K562 (cell line): ENCODE results near the gene DCTN5. TPM values are rescaled to one million over a fixed set of nuclear protein-coding genes. Genes with fewer than 3 reads are reported as not detected.

Source experiments
- DEAF1 ChIP-seq: fragments of 450-650 bp; formaldehyde crosslinking; IDR thresholded peaks from 2 replicates; pipeline ENCODE4 v1.4.0; 2020; ENCODE audit warnings: mild to moderate bottlenecking, moderate library complexity
- EGR1 ChIP-seq: fragments of 450-650 bp; conservative IDR thresholded peaks from 2 replicates; pipeline ENCODE4 v1.6.1; 2017; ENCODE audit warnings: mild to moderate bottlenecking
- FOXK2 ChIP-seq, 2 experiments: fragments of 450-650 bp; IDR thresholded peaks in 1 of 2; conservative IDR thresholded peaks in 1 of 2; 2 replicates each; pipeline ENCODE4 v1.6.1; 2016; ENCODE audit warnings: low read depth in 2 of 2, mild to moderate bottlenecking in 1 of 2
- GTF2E2 ChIP-seq: fragments of 200-800 bp; sonication (Bioruptor generic); IDR thresholded peaks from 2 replicates; pipeline ENCODE4 v1.6.1; 2016; ENCODE audit warnings: missing genetic modification characterization, missing compliant biosample characterization
- HDAC2 ChIP-seq: fragments of 450-650 bp; IDR thresholded peaks from 2 replicates; pipeline ENCODE4 v1.6.1; 2016; ENCODE audit warnings: mild to moderate bottlenecking
- KDM1A ChIP-seq, 2 experiments: fragments of 450-650 bp; IDR thresholded peaks; 2 replicates each; pipeline ENCODE4 v1.6.1; 2016; ENCODE audit warnings: mild to moderate bottlenecking in 2 of 2
- NFXL1 ChIP-seq: fragments of 450-650 bp; formaldehyde crosslinking; IDR thresholded peaks from 2 replicates; pipeline ENCODE4 v1.4.0; 2021; ENCODE audit warnings: mild to moderate bottlenecking
- NONO ChIP-seq, 2 experiments: fragments of 200-400 bp in 1 of 2; fragments of 450-650 bp in 1 of 2; formaldehyde crosslinking in 1 of 2; IDR thresholded peaks; 2 replicates each; pipeline ENCODE4 v1.6.1; 2017; ENCODE audit warnings: low read depth in 2 of 2, mild to moderate bottlenecking in 2 of 2, moderate library complexity in 2 of 2, low read length in 1 of 2
- NR1H2 ChIP-seq: sonication (generic); formaldehyde crosslinking; IDR thresholded peaks from 2 replicates; pipeline ENCODE4 v1.4.0; 2020; ENCODE audit warnings: mild to moderate bottlenecking, missing genetic modification reagents
- PREB ChIP-seq: sonication (generic); formaldehyde crosslinking; IDR thresholded peaks from 2 replicates; pipeline ENCODE4 v1.8.1; 2023; ENCODE audit warnings: mild to moderate bottlenecking, missing genetic modification reagents
- RBM22 ChIP-seq: fragments of 200-400 bp; formaldehyde crosslinking; IDR thresholded peaks from 2 replicates; pipeline ENCODE4 v1.6.1; 2018; ENCODE audit warnings: low read length, low read depth; ENCODE audit not compliant: poor library complexity, severe bottlenecking
- RFX5 ChIP-seq: IDR thresholded peaks from 2 replicates; pipeline ENCODE4 v1.6.1; 2011; ENCODE audit warnings: low read depth, mild to moderate bottlenecking, improper control_type of control experiment, low read length
- SMAD3 ChIP-seq: fragments of 450-650 bp; formaldehyde crosslinking; conservative IDR thresholded peaks from 2 replicates; pipeline ENCODE4 v1.4.0; 2020; ENCODE audit warnings: mild to moderate bottlenecking
- TAF9B ChIP-seq: fragments of 450-650 bp; IDR thresholded peaks from 2 replicates; pipeline ENCODE4 v1.6.1; 2018; ENCODE audit warnings: mild to moderate bottlenecking; ENCODE audit not compliant: partially characterized antibody
- ZBTB11 ChIP-seq, 3 experiments: fragments of 200-800 bp in 1 of 3; fragments of 250-450 bp in 1 of 3; fragments of 450-650 bp in 1 of 3; sonication (Bioruptor Pico) in 1 of 3; sonication (Bioruptor generic) in 1 of 3; formaldehyde crosslinking in 1 of 3; IDR thresholded peaks; 2 replicates each; pipeline versions ENCODE4 v1.6.1 to v1.8.0; 2016 to 2022; ENCODE audit warnings: mild to moderate bottlenecking in 2 of 3, missing genetic modification characterization in 2 of 3, missing compliant biosample characterization in 1 of 3, moderate library complexity in 1 of 3
- ZBTB9 ChIP-seq: fragments of 450-650 bp; formaldehyde crosslinking; IDR thresholded peaks from 2 replicates; pipeline ENCODE4 v1.4.0; 2020; ENCODE audit warnings: mild to moderate bottlenecking, moderate library complexity
- ZNF143 ChIP-seq: sonication (generic); formaldehyde crosslinking; IDR thresholded peaks from 2 replicates; pipeline ENCODE4 v1.9.0; 2022; ENCODE audit warnings: mild to moderate bottlenecking, missing genetic modification reagents
- ZNF311 ChIP-seq: fragments of 250-450 bp; sonication (Bioruptor Pico); IDR thresholded peaks from 2 replicates; pipeline ENCODE4 v1.4.0; 2020; ENCODE audit warnings: mild to moderate bottlenecking, moderate library complexity
- polyA plus RNA-seq, 8 experiments: library from polyadenylated mRNA; depleted of rRNA in 4 of 8; stranded (reverse) in 5 of 8; unstranded in 3 of 8; fragments of >200 nt; fragmentation: Nextera tagmentation in 2 of 8; fragmentation: Illumina TruSeq in 1 of 8; extraction: Ambion mirVana in 2 of 8; extraction: Trizol in 1 of 8; gene quantifications; 2 replicates each; pipeline versions ENCODE4 v1.2.1 to v1.2.3, GENCODE V29; 2011 to 2014; ENCODE audit warnings: inconsistent platforms in 1 of 8, missing spikeins in 1 of 8
- total RNA-seq, 7 experiments: library from RNA; depleted of rRNA in 6 of 7; stranded (reverse); fragments of >200 nt in 6 of 7; fragmentation: Illumina TruSeq in 2 of 7; extraction: Trizol in 2 of 7; gene quantifications; 2 replicates each; pipeline versions ENCODE4 v1.2.1 to v1.2.3, GENCODE V29; 2011 to 2021; ENCODE audit warnings: low replicate concordance in 1 of 7

Gene DCTN5
- total and polyA plus RNA-seq, 9 of the 15 experiments (the other 6 are each of a cell fraction or from before 2014, with no cell fraction given) = 35.8 to 149 (median 75.9) TPM

- TF ChIP-seq DEAF1 (CRISPR knock-in tag) (no peak), ZNF143 (CRISPR knock-in tag) (no peak), RBM22 (peak; percentile 19), NFXL1 (no peak), EGR1 (0 out of 2 replicates have a peak, but pooled peaks have one; percentile 4), GTF2E2 (tag) (peak; percentile 62; the same call in 1 of the 2 replicates), SMAD3 (CRISPR knock-in tag) (no peak), ZNF311 (no peak), NR1H2 (CRISPR knock-in tag) (peak; percentile 85; the same call in 1 of the 2 replicates), TAF9B (peak; percentile 81), ZBTB11 (CRISPR knock-in tag; IDR thresholded peaks at IDR 0.05) (peak; percentile 78 to 96 (median 83); a peak in 5 of 6 replicates), ZBTB9 (CRISPR knock-in tag) (peak; percentile 94; the same call in 1 of the 2 replicates), NONO (IDR thresholded peaks at IDR 0.05; ENCODE audit: low read depth in 2 of 2, low read length in 1 of 2) (peak in 1 of 2 experiments; percentile 38; a peak in 1 of 4 replicates), HDAC2 (peak; percentile 93), RFX5 (0 out of 2 replicates have a peak, but pooled peaks have one; percentile 17), KDM1A (IDR thresholded peaks at IDR 0.05) (no peak), FOXK2 (conservative IDR thresholded peaks at IDR 0.05 in 1 of 2, IDR thresholded peaks at IDR 0.05 in 1 of 2; ENCODE audit: low read depth in 2 of 2) (peak; percentile 6 to 69; a peak in 2 of 4 replicates), PREB (CRISPR knock-in tag) (0 out of 2 replicates have a peak, but pooled peaks have one; percentile 50)
These were observed at the start of gene DCTN5, which contains the start of gene PALB2 (continued) for GRCh38 chr16:23640931-23641765.
